ENCODE results near the gene NPHP3. TPM values are rescaled to one million over a fixed set of nuclear protein-coding genes. Genes with fewer than 3 reads are reported as not detected.

NPHP3 gene
- polyA plus RNA-seq, 1 of the 3 experiments (the other 2 are of a cell fraction): 19.0 TPM

- POLR2A ChIA-PET: no interaction called here
- Histone ChIP-seq H4K20me1 (ENCODE audit: insufficient read depth) (no peaks in the 10 kb centered on the region), H3K9me3 (no peaks in the 10 kb centered on the region), H2AFZ (ENCODE audit: low read depth) (no peak overlapping the region), H3K27ac (ENCODE audit: low read depth in 2 of 2, low read length in 1 of 2) (no peak overlapping the region), H3K9me2 (0 out of 2 replicates have a peak, but pooled peaks cover 3% of the 10 kb centered on the region), H3K4me2 (no peak overlapping the region), H3K27me3 (ENCODE audit: insufficient read depth) (no peaks in the 10 kb centered on the region), H3K36me3 (replicated peaks in 1 of 2; ENCODE audit: control insufficient read depth in 1 of 2, insufficient read depth in 2 of 2, low read length in 1 of 2) (no peaks in the 10 kb centered on the region), H3K79me2 (ENCODE audit: insufficient read depth) (no peaks in the 10 kb centered on the region), H3F3A (replicated peaks; ENCODE audit: insufficient read depth) (no peaks in the 10 kb centered on the region), H3K4me1 (ENCODE audit: control insufficient read depth in 1 of 2, insufficient read depth in 2 of 2, low read depth in 1 of 2, low read length in 1 of 2) (no peaks in the 10 kb centered on the region), H3K9ac (no peak overlapping the region), H3K4me3 (ENCODE audit: low read depth in 2 of 2, low read length in 1 of 2) (no peak overlapping the region)
- TF ChIP-seq RXRA (IDR thresholded peaks at IDR 0.05; ENCODE audit: borderline replicate concordance, low read depth) (no peak), FOXM1 (IDR thresholded peaks at IDR 0.05; ENCODE audit: low read depth) (no peak), JUND (IDR thresholded peaks at IDR 0.05) (no peak), FOSL2 (IDR thresholded peaks at IDR 0.05; ENCODE audit: borderline replicate concordance, low read depth) (no peak), NFIC (IDR thresholded peaks at IDR 0.05; ENCODE audit: borderline replicate concordance) (no peak), ELF1 (IDR thresholded peaks at IDR 0.05) (no peak), REST (IDR thresholded peaks at IDR 0.05; ENCODE audit: low read depth, low read length) (no peak), TAF1 (IDR thresholded peaks at IDR 0.05; ENCODE audit: borderline replicate concordance, low read depth, low read length) (no peak), POLR2AphosphoS5 (IDR thresholded peaks at IDR 0.05; ENCODE audit: low read depth, low read length) (no peak), RCOR1 (IDR thresholded peaks at IDR 0.05; ENCODE audit: low read length) (no peak), EP300 (IDR thresholded peaks at IDR 0.05; ENCODE audit: borderline replicate concordance in 1 of 2, low read depth in 1 of 2, low read length in 1 of 2) (no peak), EZH2phosphoT487 (IDR thresholded peaks at IDR 0.05; ENCODE audit: borderline replicate concordance, low read depth) (no peak), TEAD4 (IDR thresholded peaks at IDR 0.05; ENCODE audit: borderline replicate concordance, insufficient read depth) (no peak), MEF2A (IDR thresholded peaks at IDR 0.05; ENCODE audit: borderline replicate concordance, low read depth) (no peak), RAD21 (IDR thresholded peaks at IDR 0.05; ENCODE audit: low read length) (no peak), YY1 (IDR thresholded peaks at IDR 0.05; ENCODE audit: low read depth) (no peak), CHD2 (IDR thresholded peaks at IDR 0.05; ENCODE audit: low read length, partially characterized antibody) (no peak), MXI1 (IDR thresholded peaks at IDR 0.05; ENCODE audit: low read depth, low read length) (no peak)
- CTCF ChIA-PET: no interaction called here
- no peak for DNase-seq
- 37% methylated on average over 3 of the region's 3 CpGs for WGBS (ENCODE audit: low lambda C conversion rate)
These were observed 34.0 kb upstream of the NPHP3 start for GRCh38 chr3:132756108-132756650.
